HG03460 (cell line): ENCODE measurements around the gene NDUFAF7.
"Not testable (repeated sequence)": the region's sequence is repeated elsewhere in the genome, so short reads cannot be mapped to it uniquely, and the experiment has no call there.

Source experiments
- ATAC-seq: cut with Tn5 transposase; IDR thresholded peaks from one replicate; pipeline ENCODE4 v1.9.1; 2021; ENCODE audit not compliant: unreplicated experiment

NDUFAF7 gene, protein sequence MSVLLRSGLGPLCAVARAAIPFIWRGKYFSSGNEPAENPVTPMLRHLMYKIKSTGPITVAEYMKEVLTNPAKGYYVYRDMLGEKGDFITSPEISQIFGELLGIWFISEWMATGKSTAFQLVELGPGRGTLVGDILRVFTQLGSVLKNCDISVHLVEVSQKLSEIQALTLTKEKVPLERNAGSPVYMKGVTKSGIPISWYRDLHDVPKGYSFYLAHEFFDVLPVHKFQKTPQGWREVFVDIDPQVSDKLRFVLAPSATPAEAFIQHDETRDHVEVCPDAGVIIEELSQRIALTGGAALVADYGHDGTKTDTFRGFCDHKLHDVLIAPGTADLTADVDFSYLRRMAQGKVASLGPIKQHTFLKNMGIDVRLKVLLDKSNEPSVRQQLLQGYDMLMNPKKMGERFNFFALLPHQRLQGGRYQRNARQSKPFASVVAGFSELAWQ

DNA sequence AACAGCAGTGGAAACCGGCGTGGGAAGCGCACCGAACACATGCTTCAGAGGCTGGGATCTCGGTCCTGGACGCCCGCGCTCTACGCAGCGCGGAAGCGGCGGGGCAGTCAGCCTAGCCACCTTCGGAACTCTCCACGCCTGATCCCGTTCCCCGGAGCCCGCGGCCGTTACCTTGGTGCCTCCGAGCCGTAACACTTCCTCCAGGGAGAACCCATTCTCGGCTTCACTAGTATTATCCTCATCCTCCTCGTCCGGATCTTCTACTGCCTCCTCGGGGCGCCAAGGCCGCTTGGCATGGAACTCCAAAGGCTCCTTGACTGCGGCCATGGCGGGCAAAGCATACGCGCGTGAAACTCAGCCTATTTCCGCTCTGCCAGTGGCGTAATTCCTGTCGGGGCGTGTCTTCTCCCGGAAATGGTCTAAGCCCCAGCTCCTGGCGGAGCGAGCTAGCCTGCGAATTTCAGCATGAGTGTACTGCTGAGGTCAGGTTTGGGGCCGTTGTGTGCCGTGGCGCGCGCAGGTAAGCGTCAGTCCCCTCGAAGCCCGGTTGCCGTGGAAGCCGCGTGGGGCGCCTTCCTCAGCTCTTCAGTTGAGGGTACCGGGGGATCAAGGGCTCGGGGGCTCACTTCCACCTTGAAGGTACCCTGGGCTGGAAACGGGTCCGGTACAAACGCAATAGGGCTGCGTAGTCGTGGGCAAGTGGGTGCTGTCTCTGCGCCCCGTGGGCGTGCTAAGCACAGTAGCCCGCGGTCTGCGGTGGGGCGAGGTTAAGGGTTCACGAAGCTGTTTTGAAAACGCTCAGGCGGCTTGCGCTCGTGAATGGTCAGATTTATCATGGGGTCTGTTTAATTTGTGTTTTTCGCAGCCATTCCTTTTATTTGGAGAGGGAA lies at the start of gene NDUFAF7, which contains the start of gene CEBPZ:
Gene NDUFAF7 (plus strand): TSS at position 418 of the 890 bp plus-strand sequence. CDS start 48 bp downstream, at position 466.
Gene CEBPZ (minus strand): TSS at position 356 of the 890 bp plus-strand sequence. CDS start 29 bp downstream, at position 327.
- peak; percentile 94 for ATAC-seq

DNA sequence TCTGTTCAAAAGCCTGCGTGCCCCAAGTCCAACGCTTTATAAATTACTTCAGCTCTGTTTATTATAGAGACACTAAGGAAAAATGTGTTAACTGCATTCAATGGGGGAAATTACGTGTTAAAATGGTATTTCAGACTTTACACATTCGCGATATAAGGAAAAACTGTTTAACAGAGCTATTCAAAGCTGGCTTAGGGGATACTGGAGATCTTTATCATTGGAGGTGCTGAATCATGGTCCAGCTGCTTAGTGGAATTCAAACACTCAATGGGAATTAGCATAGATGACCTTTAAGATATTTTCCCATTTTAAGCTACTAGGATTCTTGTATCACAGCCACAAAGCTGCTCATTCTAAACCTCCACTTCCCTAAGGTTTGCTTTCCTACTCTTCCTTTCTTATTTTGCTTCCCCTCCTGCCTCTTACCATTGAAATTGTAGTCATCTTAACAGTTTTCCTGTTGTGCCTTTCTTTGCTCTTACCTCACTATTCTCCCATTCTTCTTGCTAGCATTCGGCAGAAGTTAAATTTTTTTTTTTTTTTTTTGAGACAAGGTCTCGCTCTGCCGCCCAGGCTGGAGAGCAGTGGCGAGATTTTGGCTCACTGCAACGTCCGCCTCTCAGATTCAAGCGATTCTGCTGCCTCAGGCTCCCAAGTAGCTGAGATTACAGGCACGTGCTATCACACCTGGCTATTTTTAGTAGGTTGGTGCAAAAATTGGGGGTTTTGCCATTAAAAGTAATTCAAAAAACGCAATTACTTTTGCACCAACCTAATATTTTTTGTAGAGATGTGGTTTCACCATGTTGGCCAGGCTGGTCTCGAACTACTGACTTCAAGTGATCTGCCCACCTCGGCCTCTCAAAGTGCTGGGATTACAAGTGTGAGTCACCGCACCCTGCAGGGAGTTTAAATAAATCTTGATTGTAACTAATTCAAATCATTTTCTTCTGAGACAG lies 49.5 kb upstream of the NDUFAF7 start:
- no peak for ATAC-seq

DNA sequence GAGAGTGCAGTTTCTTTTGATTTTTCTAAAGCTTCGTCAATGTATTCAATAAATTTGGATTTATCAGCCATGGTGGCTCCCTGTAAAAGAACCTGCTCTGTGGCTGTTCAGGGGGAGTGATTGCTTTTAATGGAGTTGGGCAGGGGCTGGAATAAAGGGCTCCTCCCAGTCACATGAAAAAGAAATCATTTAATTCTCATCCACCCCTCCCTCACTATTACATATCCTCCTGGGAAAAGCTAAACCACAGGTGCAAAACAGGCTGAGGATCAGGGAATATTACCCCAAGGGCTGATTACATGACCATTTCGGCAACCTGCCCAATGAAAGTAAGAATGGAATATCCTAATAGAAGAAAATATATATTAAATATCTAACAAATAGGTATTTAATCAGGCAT lies 42.9 kb upstream of the NDUFAF7 start, which contains the start of gene SULT6B1:
Gene SULT6B1 (minus strand): TSS at position 101 of the 400 bp plus-strand sequence. CDS start 30 bp downstream, at position 71.
- no peak for ATAC-seq

DNA sequence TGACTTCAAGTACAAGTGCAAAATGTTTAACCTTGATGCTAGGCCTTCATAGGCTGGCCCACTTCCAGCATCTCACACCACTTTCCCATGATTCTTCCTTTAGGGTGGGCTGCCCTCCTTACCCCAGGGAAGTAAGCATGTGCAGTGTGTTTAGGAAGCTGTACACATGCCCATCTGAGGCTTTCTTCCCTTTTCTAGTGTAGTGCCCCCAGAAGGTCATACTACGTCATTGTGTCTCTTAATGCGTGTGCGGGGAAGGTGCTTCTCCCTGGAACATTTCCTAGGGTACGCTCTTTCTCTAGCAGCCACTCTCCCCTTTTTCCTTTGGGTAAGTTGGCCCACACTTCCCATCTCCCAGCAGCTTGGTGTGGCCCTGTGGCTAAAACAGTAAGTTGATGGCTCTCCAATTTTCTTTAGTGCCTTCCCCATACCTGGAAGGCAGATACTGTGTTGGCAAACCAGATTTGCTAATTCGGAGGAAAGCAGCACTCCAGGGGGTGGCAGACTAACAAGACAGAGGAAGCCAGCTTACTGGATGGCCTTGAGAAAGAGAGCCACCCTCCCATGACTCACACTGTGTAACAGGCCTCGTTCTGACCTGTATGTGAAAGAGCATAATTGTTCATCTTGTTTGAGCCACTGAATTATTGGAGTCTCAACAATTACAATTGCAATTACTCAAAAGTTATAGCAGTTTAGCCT lies 41.9 kb upstream of the NDUFAF7 start:
- no peak for ATAC-seq

DNA sequence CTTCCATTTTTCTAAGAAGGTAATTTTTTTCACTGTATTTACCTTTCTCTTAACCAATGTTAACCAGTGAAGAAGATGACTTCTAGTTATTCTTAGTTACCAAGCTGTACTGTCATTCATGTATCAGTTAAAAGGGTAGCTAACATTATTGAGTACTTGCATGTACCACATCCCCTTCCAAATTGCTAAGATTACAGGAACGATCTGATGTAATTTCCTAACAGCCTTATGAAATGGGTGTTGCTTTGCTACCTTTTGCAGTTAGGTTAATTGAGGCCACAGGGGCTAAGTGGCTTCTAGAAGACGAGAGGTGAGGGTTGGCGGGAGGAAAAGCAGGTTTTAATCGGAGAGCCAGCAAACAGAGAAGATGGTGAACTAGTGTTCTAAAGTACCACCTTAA lies 41.2 kb upstream of the NDUFAF7 start:
- no peak for ATAC-seq

DNA sequence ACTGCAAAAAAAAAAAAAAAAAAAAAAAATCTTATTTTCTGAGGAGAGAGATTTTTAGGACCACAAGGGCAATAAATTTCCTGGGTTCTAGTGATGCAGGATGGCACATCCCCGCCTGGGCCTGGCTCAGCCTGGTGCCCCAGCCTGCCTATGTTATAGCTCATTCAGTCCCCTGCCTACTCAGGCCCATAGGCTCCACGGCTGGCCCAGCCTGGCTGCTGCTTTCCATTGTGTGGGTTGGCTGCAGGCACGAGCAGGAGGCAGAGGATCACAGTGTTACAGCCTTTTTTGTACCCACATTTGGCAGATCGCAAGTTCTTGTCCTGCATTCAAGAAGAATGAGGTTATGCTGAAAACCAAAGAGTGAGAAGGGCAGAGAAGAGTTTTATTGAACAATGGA lies 40.2 kb upstream of the NDUFAF7 start:
- ATAC-seq = no peak

DNA sequence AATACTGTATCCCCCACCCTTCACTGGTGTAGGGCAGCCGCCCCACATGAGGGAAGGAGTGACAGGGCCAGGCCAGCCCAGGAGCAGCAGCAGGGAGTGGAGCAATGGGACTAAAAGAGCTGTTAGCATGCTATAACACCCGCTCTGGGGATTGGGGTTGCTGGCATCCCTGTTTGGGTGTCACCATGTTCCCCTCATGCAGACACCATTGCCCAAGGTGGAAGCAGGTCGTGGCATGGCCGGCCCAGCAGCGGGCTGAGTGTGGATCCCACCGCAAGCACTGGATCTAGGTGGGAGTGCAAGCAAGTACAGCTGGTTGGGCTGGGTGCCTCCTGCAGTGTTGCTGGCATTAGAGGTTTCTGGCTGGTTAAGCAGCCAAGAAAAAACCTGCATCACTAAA lies 39.7 kb upstream of the NDUFAF7 start:
- no peak for ATAC-seq

DNA sequence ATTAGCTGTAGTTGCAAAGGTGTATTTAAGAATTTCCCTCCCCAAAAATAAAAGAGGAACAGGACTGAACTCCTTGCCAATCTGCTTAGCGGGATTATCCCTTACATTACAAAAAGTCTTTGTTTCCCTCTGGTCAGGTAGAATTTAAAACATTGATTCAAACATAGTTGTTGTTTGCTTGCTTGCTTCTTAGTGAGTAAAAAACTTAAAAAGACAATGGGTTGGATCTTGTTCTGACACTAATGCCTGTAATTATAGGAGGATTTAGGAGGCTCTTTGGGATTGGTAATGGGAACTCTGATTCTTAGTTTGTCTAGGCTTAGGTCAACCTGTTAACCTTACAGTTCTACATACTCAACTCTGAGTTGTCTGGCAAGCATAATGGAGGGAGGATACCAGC lies 38.9 kb upstream of the NDUFAF7 start:
- ATAC-seq = no peak

DNA sequence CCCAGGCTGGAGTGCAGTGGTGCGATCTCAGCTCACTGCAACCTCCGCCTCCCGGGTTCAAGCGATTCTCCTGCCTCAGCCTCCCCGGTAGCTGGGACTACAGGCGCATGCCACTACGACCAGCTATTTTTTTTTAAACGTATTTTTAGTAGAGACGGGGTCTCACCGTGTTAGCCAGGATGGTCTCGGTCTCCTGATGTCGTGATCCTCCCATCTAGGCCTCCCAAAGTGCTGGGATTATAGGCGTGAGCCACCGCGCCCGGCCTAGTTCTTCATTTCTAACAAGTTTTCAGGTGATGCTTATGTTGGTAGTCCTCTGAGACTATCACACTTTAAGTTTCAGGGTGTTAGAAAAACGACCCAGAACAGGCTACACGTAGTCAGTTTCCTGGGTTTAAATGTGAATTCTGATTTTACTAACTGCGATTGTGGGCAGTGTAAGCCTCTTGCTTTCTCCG lies 35.6 kb upstream of the NDUFAF7 start:
- not testable (repeated sequence) for ATAC-seq

DNA sequence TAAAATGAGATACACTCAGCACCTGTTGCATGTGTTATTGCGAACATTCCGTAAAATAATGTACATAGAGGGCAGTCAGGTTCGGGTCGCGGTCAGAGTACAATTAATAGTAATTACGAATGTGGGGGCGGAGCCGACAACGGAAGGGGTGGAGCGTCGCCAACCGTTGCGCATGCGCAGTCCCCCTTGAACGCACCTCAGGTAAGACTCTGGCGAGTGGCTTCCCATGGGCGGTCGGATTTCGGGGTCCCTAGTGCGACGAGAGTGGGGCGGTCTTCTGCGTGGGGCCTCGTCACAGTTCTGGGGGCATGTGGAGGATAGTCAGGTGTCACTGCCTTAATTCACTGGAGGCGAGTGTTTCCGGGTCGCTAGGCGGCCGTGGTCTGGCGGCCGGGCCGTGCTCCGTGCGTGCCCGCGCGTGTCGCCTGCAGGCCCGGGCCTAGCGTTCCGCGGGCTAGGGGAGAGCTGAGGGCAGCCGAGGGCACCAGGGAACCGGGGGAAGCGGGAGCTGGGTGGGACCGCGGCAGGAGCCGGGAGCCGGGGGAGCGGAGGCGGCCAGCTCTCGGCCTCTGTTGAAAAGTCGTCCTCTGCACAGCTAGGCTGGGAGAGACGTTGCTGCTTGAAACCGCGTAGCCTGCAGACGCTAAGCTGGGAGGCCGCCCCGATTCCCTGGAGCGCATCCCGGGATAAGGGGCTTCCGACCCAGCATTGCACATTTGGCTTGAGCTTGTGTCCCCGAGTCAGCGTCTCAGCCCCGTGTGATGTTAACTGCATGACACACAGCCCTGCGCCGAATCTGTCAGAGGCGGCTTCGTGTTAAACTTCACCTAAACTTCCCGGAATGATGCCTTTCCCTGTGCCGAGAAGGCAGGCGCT lies 34.9 kb upstream of the NDUFAF7 start, which contains the start of gene CEBPZOS:
Gene CEBPZOS (plus strand): TSS at position 177 of the 876 bp plus-strand sequence. CDS start 3,209 bp downstream, outside the sequence.
- peak; percentile 78 for ATAC-seq

DNA sequence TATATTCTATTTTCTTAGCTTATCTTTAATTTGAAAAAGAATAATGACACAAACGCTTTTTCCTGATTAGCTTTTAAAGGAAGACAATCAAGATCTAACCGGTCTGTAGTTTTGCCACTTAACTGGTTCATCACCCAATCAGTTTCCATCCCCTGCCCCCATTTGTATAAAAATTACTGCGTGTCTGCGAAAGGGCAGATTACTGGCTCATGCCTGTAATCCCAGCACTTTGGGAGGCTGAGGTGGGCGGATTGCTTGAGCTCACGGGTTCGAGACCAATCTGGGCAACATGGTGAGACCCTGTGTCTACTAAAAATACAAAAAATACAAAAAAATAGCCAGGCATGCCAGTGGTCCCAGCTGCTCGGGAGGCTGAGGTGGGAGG lies 32.8 kb upstream of the NDUFAF7 start:
- ATAC-seq = no peak

DNA sequence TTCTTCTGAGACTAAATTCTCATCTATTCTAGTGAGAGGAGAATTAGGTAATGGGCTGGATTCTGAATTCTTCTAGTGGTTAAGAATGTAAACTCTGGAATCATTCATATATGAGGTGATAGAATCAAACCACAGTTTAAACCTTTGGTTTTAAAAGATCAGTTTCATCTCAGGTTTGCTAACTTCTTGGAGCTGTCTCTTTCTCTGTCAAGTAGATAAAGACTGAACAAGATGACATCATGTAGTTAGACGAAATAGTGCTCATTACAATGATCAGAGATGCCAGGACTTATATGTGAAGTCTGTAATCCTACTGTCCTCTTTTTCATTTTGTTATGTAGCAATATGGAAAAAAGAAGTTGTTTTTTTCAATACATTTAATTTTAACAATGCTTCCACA lies 30.2 kb upstream of the NDUFAF7 start:
- ATAC-seq = no peak

DNA sequence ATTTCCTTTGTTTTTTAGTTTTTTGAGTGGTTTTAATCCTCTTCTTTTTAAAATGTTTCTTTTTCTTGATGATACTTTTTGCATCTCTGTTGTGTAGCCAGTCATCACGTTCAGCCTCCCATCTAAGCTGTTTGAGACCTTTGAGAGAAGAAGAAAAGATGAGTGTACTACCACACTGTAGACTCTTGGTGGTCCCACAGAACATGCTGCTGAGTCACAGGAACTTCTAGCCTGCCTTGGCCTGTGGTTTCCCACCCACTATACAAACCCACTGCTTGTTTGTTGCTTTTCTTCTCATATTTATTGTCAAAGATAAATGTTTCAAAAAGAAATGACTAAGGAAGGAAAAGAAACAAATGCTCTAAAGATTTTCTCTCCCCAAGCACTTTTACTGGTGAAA lies 29.7 kb upstream of the NDUFAF7 start:
- no peak for ATAC-seq

DNA sequence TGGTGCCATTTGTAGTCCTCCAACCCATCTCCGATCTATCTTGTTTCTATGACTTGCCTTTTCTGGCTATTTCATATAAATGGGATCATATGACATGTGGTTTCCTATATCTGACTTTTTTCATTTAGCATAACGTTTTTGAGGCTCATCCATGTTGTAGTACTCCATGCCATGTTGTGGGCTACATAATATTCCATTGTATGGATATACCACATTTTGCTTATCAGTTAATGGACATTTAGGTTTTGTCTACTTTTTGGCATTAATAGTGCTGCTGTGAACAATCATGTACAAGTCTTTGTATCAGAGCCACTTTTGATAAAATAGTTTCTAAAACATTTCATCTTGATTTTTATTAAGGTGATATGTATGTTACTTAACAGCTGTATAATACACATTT lies 27.8 kb upstream of the NDUFAF7 start:
- no peak for ATAC-seq

DNA sequence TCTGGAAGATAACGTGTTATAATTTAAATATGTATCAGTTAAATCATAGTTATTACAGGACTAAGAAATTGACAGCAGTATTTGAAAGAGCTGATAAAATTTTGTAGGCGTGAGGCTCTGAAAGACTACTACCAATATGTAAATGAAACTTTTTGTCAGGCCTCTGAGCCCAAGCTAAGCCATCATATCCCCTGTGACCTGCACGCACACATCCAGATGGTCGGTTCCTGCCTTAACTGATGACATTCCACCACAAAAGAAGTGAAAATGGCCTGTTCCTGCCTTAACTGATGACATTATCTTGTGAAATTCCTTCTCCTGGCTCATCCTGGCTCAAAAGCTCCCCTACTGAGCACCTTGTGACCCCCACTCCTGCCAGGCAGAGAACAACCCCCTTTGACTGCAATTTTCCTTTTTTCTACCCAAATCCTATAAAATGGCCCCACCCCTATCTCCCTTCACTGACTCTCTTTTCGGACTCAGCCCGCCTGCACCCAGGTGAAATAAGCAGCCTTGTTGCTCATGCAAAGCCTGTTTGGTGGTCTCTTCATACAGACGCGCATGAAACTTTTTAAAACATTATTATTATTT lies 26.3 kb upstream of the NDUFAF7 start:
- ATAC-seq = not testable (repeated sequence)

DNA sequence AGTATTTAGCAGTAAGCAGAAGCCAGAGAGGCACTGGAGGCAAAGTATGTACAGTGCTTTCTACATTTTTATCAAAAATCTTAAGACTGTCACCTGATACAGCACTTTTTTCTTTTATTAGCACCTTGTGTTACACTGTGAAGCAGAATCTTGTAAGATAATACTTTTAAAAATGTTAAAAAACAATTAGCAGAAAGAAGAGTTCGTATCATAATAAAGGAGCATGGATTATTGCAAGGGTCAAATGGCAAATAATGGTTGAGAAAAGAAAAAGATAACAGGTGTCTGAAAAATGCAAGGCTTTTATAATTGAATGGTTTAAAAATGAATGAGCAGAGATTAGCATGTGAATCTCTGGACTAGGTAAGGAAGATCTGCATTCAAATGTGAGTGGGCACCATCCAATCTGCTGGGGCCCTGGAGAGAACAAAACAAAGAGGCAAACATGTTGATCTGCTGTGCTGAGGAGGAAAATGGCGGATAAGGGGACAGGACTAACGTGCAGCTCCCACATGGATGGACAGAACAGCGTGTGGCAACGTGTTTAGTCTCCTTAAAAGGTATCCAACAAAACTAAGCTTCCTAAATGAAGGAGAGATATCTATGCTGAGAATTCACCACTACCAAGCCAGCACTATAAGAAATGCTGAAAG lies 25.6 kb upstream of the NDUFAF7 start:
- ATAC-seq = no peak

DNA sequence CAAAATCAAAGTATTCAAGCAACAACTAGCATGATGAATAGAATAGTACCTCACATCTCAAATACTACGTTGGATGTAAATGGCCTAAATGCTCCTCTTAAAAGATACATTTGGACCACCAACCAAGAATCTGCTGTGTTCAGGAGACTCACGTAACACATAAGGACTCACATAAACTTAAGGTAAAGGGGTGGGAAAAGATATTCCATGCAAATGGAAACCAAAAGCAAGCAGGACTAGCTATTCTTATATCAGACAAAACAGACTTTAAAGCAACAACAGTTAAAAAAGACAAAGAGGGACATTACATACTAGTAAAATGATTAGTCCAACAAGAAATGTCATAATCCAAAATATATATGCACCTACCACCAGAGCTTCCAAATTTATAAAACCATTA lies 24.7 kb upstream of the NDUFAF7 start:
- ATAC-seq = not testable (repeated sequence)

DNA sequence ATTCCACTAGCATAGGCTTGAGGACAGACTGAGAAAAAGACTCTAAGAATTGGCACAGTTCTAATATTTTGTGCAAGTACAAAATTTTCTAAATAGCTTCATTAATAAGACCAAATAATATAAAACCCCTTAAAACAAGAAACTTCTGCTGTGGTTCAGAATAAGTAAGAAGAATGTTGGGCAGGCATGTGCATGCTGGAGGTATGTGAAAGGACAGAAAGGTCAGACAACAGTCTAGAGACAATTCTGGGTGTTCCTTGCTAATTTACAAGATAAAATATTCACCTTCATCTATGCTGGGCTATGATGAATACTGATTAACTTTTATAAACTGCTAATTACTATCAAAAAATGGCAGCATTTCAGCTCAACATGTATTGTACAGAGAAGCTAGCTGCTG lies 20.2 kb upstream of the NDUFAF7 start:
- ATAC-seq = no peak
